HepG2 (cell line): ENCODE results near the gene TOX4. TPM values are rescaled to one million over a fixed set of nuclear protein-coding genes. Genes with fewer than 3 reads are reported as not detected.
A peak's percentile ranks its signal among the peaks of the same experiment; 100 is the strongest.

ENCODE experiments used
- FOXJ3 ChIP-seq: sonication (generic); formaldehyde crosslinking; IDR thresholded peaks from 2 replicates; pipeline ENCODE4 v1.4.0; 2020; ENCODE audit warnings: missing genetic modification reagents, mild to moderate bottlenecking, borderline replicate concordance
- HDAC1 ChIP-seq: sonication (generic); formaldehyde crosslinking; IDR thresholded peaks from 2 replicates; pipeline ENCODE4 v1.5.1; 2020; ENCODE audit warnings: mild to moderate bottlenecking, missing genetic modification reagents
- ISX ChIP-seq: sonication (generic); formaldehyde crosslinking; conservative IDR thresholded peaks from 2 replicates; pipeline ENCODE4 v1.5.0; 2020; ENCODE audit warnings: missing genetic modification reagents
- KLF12 ChIP-seq: sonication (generic); formaldehyde crosslinking; IDR thresholded peaks from 2 replicates; pipeline ENCODE4 v1.4.0; 2020; ENCODE audit warnings: missing genetic modification reagents, borderline replicate concordance
- KLF16 ChIP-seq, 2 experiments: sonication (generic) in 1 of 2; formaldehyde crosslinking in 1 of 2; IDR thresholded peaks; 2 replicates each; pipeline versions ENCODE4 v1.6.1 to v1.8.0; 2016 to 2023; ENCODE audit warnings: missing genetic modification reagents in 2 of 2, missing compliant biosample characterization in 1 of 2
- MAZ ChIP-seq, 2 experiments: sonication (generic) in 1 of 2; formaldehyde crosslinking in 1 of 2; IDR thresholded peaks; 2 replicates each; pipeline versions ENCODE4 v1.5.0 to v1.6.1; 2012 to 2020; ENCODE audit warnings: low read depth in 2 of 2, mild to moderate bottlenecking in 2 of 2, borderline replicate concordance in 1 of 2, improper control_type of control experiment in 1 of 2, low read length in 1 of 2, missing genetic modification reagents in 1 of 2, moderate library complexity in 1 of 2
- MTA3 ChIP-seq: sonication (generic); formaldehyde crosslinking; IDR thresholded peaks from 2 replicates; pipeline ENCODE4 v1.4.0; 2020; ENCODE audit warnings: missing genetic modification reagents
- NRL ChIP-seq: sonication (generic); formaldehyde crosslinking; IDR thresholded peaks from 2 replicates; pipeline ENCODE4 v1.5.0; 2020; ENCODE audit warnings: missing genetic modification reagents, mild to moderate bottlenecking, moderate library complexity, borderline replicate concordance
- POGK ChIP-seq: sonication (generic); formaldehyde crosslinking; conservative IDR thresholded peaks from 2 replicates; pipeline ENCODE4 v1.8.0; 2022; ENCODE audit warnings: mild to moderate bottlenecking, moderate library complexity, missing genetic modification reagents
- POLR2AphosphoS5 ChIP-seq: IDR thresholded peaks from 2 replicates; pipeline ENCODE4 v1.6.1; 2012; ENCODE audit warnings: low read depth, low read length
- TEAD2 ChIP-seq: sonication (generic); formaldehyde crosslinking; IDR thresholded peaks from 2 replicates; pipeline ENCODE4 v1.9.0; 2021; ENCODE audit warnings: missing genetic modification reagents
- UBTF ChIP-seq: sonication (generic); formaldehyde crosslinking; IDR thresholded peaks from 2 replicates; pipeline ENCODE4 v1.4.0; 2020; ENCODE audit warnings: mild to moderate bottlenecking, missing genetic modification reagents
- ZHX1 ChIP-seq: sonication (generic); formaldehyde crosslinking; IDR thresholded peaks from 2 replicates; pipeline ENCODE4 v1.8.1; 2022; ENCODE audit warnings: low read depth, mild to moderate bottlenecking, missing genetic modification reagents
- ZNF550 ChIP-seq: sonication (generic); formaldehyde crosslinking; IDR thresholded peaks from 2 replicates; pipeline ENCODE4 v1.4.0; 2020; ENCODE audit warnings: mild to moderate bottlenecking, missing genetic modification reagents, borderline replicate concordance
- ZNF576 ChIP-seq: sonication (generic); formaldehyde crosslinking; IDR thresholded peaks from 2 replicates; pipeline ENCODE4 v1.4.0; 2020; ENCODE audit warnings: mild to moderate bottlenecking, missing genetic modification reagents
- ZNF703 ChIP-seq: sonication (generic); formaldehyde crosslinking; IDR thresholded peaks from 2 replicates; pipeline ENCODE4 v1.5.1; 2020; ENCODE audit warnings: missing genetic modification reagents, mild to moderate bottlenecking, moderate library complexity, borderline replicate concordance
- ZNF766 ChIP-seq: sonication (generic); formaldehyde crosslinking; IDR thresholded peaks from 2 replicates; pipeline ENCODE4 v1.5.0; 2020; ENCODE audit warnings: missing genetic modification reagents, borderline replicate concordance
- ZSCAN5A ChIP-seq: sonication (generic); formaldehyde crosslinking; IDR thresholded peaks from 2 replicates; pipeline ENCODE4 v1.8.0; 2022; ENCODE audit warnings: mild to moderate bottlenecking, missing genetic modification reagents, borderline replicate concordance
- polyA plus RNA-seq, 8 experiments: library from polyadenylated mRNA; depleted of rRNA in 3 of 8; stranded (reverse) in 7 of 8; unstranded in 1 of 8; fragments of >200 nt; fragmentation: Illumina TruSeq in 4 of 8; extraction: Trizol in 4 of 8; gene quantifications; 2 replicates each; pipeline versions ENCODE4 v1.2.1 to v1.2.3, GENCODE V29; 2011 to 2016; ENCODE audit warnings: low read depth in 4 of 8, missing spikeins in 1 of 8, mixed read lengths in 1 of 8; ENCODE audit not compliant: insufficient read depth in 1 of 8
- total RNA-seq, 5 experiments: library from RNA; depleted of rRNA; stranded (reverse); fragments of >200 nt; fragmentation: Illumina TruSeq; extraction: Trizol; gene quantifications; 2 replicates each; pipeline ENCODE4 v1.2.3, GENCODE V29; 2016; ENCODE audit warnings: low read depth in 1 of 5

Gene TOX4
- total and polyA plus RNA-seq, 2 of the 13 experiments (the other 11 are each of a cell fraction or from before 2014, with no cell fraction given): 71.8 to 163 TPM

- TF ChIP-seq KLF16 (CRISPR knock-in tag; IDR thresholded peaks at IDR 0.05) (peak; percentile 81 to 97; a peak in 3 of 4 replicates), MAZ (IDR thresholded peaks at IDR 0.05; ENCODE audit: borderline replicate concordance, low read depth, low read length) (peak; percentile 45; the same call in 1 of the 2 replicates), MAZ (CRISPR knock-in tag; IDR thresholded peaks at IDR 0.05; ENCODE audit: low read depth) (peak; percentile 92), ZSCAN5A (CRISPR knock-in tag) (peak; percentile 80; the same call in 1 of the 2 replicates), ZNF550 (CRISPR knock-in tag) (no peak), ZHX1 (peak; percentile 99), MTA3 (CRISPR knock-in tag) (no peak), TEAD2 (CRISPR knock-in tag) (peak; percentile 90; the same call in 1 of the 2 replicates), ZNF703 (CRISPR knock-in tag) (peak; percentile 48; the same call in 1 of the 2 replicates), POGK (CRISPR knock-in tag) (peak; percentile 95), FOXJ3 (CRISPR knock-in tag) (no peak), POLR2AphosphoS5 (peak; percentile 95), HDAC1 (CRISPR knock-in tag) (peak; percentile 99), UBTF (CRISPR knock-in tag) (peak; percentile 71), ISX (CRISPR knock-in tag) (no peak), KLF12 (CRISPR knock-in tag) (no peak), ZNF766 (CRISPR knock-in tag) (no peak; the same call in 1 of the 2 replicates), NRL (peak; percentile 95), ZNF576 (CRISPR knock-in tag) (peak; percentile 86; the same call in 1 of the 2 replicates)
Observed at GRCh38 chr14:21510735-21511657, 34.0 kb downstream of the TOX4 start, which contains the start of gene METTL3 (continued).
